Esophagus squamous epithelium (tissue), 5 donors: ENCODE measurements around the gene ZNF599. TPM values are rescaled to one million over a fixed set of nuclear protein-coding genes. Genes with fewer than 3 reads are reported as not detected.

Experiments
- DNase-seq: peaks from one replicate; lab custom pipeline; 2025; lab: John Stamatoyannopoulos, UW
- H3K27ac ChIP-seq, 4 donors: fragments of 200-600 bp; sonication (generic); one replicate each; pipeline ENCODE4 v1.5.1; 2016 to 2019; ENCODE audit warnings: mild to moderate bottlenecking in 1 of 4
- H3K27me3 ChIP-seq, 4 donors: fragments of 200-600 bp; sonication (generic); 1 replicate in 3 of 4; 2 replicates in 1 of 4; pipeline versions ENCODE4 v1.5.1 to v1.6.0; 2017 to 2021; ENCODE audit warnings: antibody characterized with exemption in 1 of 4
- H3K36me3 ChIP-seq, 3 donors: fragments of 200-600 bp; sonication (generic); one replicate each; pipeline ENCODE4 v1.5.1; 2016 to 2019
- H3K4me1 ChIP-seq, 3 donors: fragments of 200-600 bp; sonication (generic); one replicate each; pipeline ENCODE4 v1.5.1; 2017 to 2019
- H3K4me3 ChIP-seq, 4 donors: fragments of 200-600 bp; sonication (generic); 1 replicate in 3 of 4; 2 replicates in 1 of 4; pipeline ENCODE4 v1.5.1; 2016 to 2019; ENCODE audit warnings: mild to moderate bottlenecking in 2 of 4, moderate library complexity in 1 of 4
- H3K9me3 ChIP-seq, 3 donors: fragments of 200-600 bp; sonication (generic); one replicate each; pipeline ENCODE4 v1.5.1; 2016 to 2019
- CTCF ChIP-seq, 6 experiments: fragments of 450-650 bp in 4 of 6; fragments of 200-600 bp in 2 of 6; sonication (generic) in 2 of 6; IDR thresholded peaks; one replicate each; pipeline ENCODE4 v1.5.1; 2016 to 2019; ENCODE audit warnings: antibody characterized with exemption in 6 of 6, mild to moderate bottlenecking in 4 of 6, moderate library complexity in 4 of 6
- POLR2A ChIP-seq, 4 donors: fragments of 450-650 bp; IDR thresholded peaks; one replicate each; pipeline ENCODE4 v1.6.1; 2017; ENCODE audit warnings: antibody characterized with exemption in 4 of 4, mild to moderate bottlenecking in 4 of 4, moderate library complexity in 3 of 4
- whole genome bisulfite sequencing, 2 donors: methylation state at CpG; one replicate each; pipeline ENCODE4 v1.1.5; 2018; 5-methylcytosine and 5-hydroxymethylcytosine counted together
- intact Hi-C: fragments of 100-400 bp; cut with DNase I; formaldehyde crosslinking; loops from one replicate; pipeline ENCODE4 v1.15.0; 2022
- total RNA-seq, 4 donors: library from RNA; depleted of rRNA; stranded (reverse); fragments of >200 nt; gene quantifications; one replicate each; pipeline ENCODE4 v1.1.0, GENCODE V29; 2016
- donor health status: DM: yes; HTN: yes; CAD: no.

ZNF599 gene
- total RNA-seq, 4 donors from 2014 or later, result 1.9 to 6.1 (median 2.6) TPM

GRCh38 chr19:34787059-34787824 is 14.2 kb upstream of the ZNF599 start:
- no peak for DNase-seq
- intact Hi-C loops, result no loop called here
- Histone ChIP-seq H3K27me3 (no peaks in the 10 kb centered on the region), H3K4me3 (no peak overlapping the region), H3K4me1 (no peaks in the 10 kb centered on the region), H3K36me3 (no peaks in the 10 kb centered on the region), H3K9me3 (no peaks in the 10 kb centered on the region), H3K27ac (no peak overlapping the region)
- WGBS, 2 donors, result 53 to 70% methylated on average over 3 of the region's 3 CpGs
- TF ChIP-seq POLR2A (IDR thresholded peaks at IDR 0.05), result no peak
- TF ChIP-seq CTCF (IDR thresholded peaks at IDR 0.05), result no peak

DNA sequence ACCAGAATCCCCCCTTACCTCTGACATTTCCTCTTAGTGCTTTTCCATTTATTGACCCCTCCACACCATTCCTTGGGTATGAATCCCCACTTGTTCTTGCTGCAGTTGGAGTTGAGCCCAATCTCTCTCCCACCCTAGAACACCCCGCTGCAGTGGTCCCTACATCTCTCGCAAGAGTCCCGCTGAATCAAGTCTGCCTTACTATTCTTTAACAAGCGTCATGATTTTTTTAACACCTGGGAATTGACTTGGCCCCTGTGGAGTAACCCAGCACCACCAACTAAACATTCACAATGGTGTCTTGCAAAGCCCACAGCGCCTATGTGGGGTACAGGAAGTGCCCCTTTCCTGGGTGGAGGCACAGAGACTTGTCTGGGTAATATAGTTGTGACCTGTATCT is 13.2 kb upstream of the ZNF599 start:
- H3K36me3 ChIP-seq, result no peaks in the 10 kb centered on the region
- intact Hi-C loops, result no loop called here
- H3K27me3 ChIP-seq, result no peaks in the 10 kb centered on the region
- H3K9me3 ChIP-seq, result no peaks in the 10 kb centered on the region
- 77% methylated on average over 4 to 5 of the region's 5 CpGs for WGBS, 2 donors
- H3K4me3 ChIP-seq, result no peak overlapping the region
- H3K4me1 ChIP-seq, result no peaks in the 10 kb centered on the region
- TF ChIP-seq POLR2A (IDR thresholded peaks at IDR 0.05) (no peak), CTCF (IDR thresholded peaks at IDR 0.05) (no peak)
- no peak overlapping the region for H3K27ac ChIP-seq
- no peak for DNase-seq

DNA sequence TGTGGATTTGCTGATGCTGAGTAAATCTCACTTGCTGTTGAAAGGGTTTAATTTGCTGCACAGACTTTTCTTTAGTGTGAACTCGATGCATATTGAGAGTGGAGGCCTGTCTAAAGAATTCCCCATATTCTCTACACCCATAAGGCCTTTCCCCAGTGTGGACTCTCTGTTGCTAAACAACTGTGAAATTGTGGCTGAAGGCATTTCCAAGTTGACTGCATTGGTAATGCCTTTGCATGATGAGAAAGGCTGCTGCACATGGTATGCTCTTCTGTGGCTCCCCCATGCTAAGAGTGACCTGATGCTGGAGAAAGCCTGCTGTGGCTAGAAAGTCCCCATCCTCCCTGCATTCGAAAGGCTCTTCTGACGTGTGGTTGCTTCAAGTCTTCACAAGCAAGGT is 6.6 kb upstream of the ZNF599 start:
- no peak for DNase-seq
- no peak overlapping the region for H3K27ac ChIP-seq
- 58 to 62% methylated on average over 3 of the region's 3 CpGs for WGBS, 2 donors
- no peaks in the 10 kb centered on the region for H3K36me3 ChIP-seq
- TF ChIP-seq POLR2A (IDR thresholded peaks at IDR 0.05) (no peak), CTCF (IDR thresholded peaks at IDR 0.05) (no peak)
- H3K9me3 ChIP-seq, result no peaks in the 10 kb centered on the region
- peaks cover 0 to 16% (median 0%) of the 10 kb centered on the region in 4 donors for H3K27me3 ChIP-seq
- intact Hi-C loops, result no loop called here
- no peaks in the 10 kb centered on the region for H3K4me1 ChIP-seq
- H3K4me3 ChIP-seq, result no peak overlapping the region

- H3K27me3 ChIP-seq, result peaks cover 0 to 16% (median 0%) of the 10 kb centered on the region in 4 donors
- 63 to 74% methylated on average over 2 of the region's 2 CpGs for WGBS, 2 donors
- peaks cover 0 to 2% (median 0%) of the 10 kb centered on the region in 3 donors for H3K4me1 ChIP-seq
- TF ChIP-seq CTCF (IDR thresholded peaks at IDR 0.05), result no peak
- TF ChIP-seq POLR2A (IDR thresholded peaks at IDR 0.05), result no peak
- no peak overlapping the region for H3K4me3 ChIP-seq
- no peaks in the 10 kb centered on the region for H3K9me3 ChIP-seq
- H3K27ac ChIP-seq, result no peak overlapping the region
- intact Hi-C loops, result no loop called here
- no peaks in the 10 kb centered on the region for H3K36me3 ChIP-seq
- DNase-seq, result no peak
These were observed 5.3 kb upstream of the ZNF599 start for GRCh38 chr19:34778342-34778741.

- intact Hi-C loops, result no loop called here
- 51 to 54% methylated on average over 2 of the region's 2 CpGs for WGBS, 2 donors
These were observed 1.8 kb upstream of the ZNF599 start for GRCh38 chr19:34774857-34775256.

More at GRCh38 chr19:34774857-34775256, 1.8 kb upstream of the ZNF599 start:
- TF ChIP-seq POLR2A (IDR thresholded peaks at IDR 0.05), result no peak
- no peak for TF ChIP-seq CTCF (IDR thresholded peaks at IDR 0.05)
- DNase-seq, result no peak
- H3K27ac ChIP-seq, result no peak overlapping the region
- peaks cover 0 to 16% (median 0%) of the 10 kb centered on the region in 4 donors for H3K27me3 ChIP-seq
- H3K9me3 ChIP-seq, result no peaks in the 10 kb centered on the region
- H3K4me1 ChIP-seq, result peaks cover 3 to 19% (median 6%) of the 10 kb centered on the region in 3 donors
- peaks cover 0 to 12% (median 0%) of the 10 kb centered on the region in 3 donors for H3K36me3 ChIP-seq
- no peak overlapping the region for H3K4me3 ChIP-seq
